Measurements from ENCODE around the gene LINC01488.

Gene LINC01488

GRCh38 chr11:69514771-69515170 lies 33.3 kb downstream of the LINC01488 start:
- Histone ChIP-seq H3K4me2 (ENCODE audit: low read length) (no peak overlapping the region), H3K36me3 (ENCODE audit: control insufficient read depth, low read length) (no peaks in the 10 kb centered on the region)

GRCh38 chr11:69515271-69516245 lies 34.1 kb downstream of the LINC01488 start:
- Histone ChIP-seq H3F3A (ENCODE audit: control insufficient read depth, insufficient read depth) (no peaks in the 10 kb centered on the region), H3K9me3 (ENCODE audit: control insufficient read depth, insufficient read depth, low read length) (no peaks in the 10 kb centered on the region), H3K4me3 (ENCODE audit: low read length) (no peak overlapping the region), H3K4me2 (ENCODE audit: low read length) (no peak overlapping the region), H3K4me1 (ENCODE audit: control insufficient read depth, low read length) (no peaks in the 10 kb centered on the region), H4K20me1 (ENCODE audit: control insufficient read depth, insufficient read depth, low read depth, low read length) (no peaks in the 10 kb centered on the region), H3K9me2 (replicated peaks; ENCODE audit: control insufficient read depth, low read length) (no peaks in the 10 kb centered on the region), H3K27me3 (ENCODE audit: control insufficient read depth, low read length) (no peaks in the 10 kb centered on the region), H3K79me2 (ENCODE audit: control insufficient read depth, low read length) (no peaks in the 10 kb centered on the region), H3K27ac (ENCODE audit: low read depth, low read length) (no peak overlapping the region), H3K36me3 (ENCODE audit: control insufficient read depth, low read length) (no peaks in the 10 kb centered on the region)
- TF ChIP-seq CTCF (IDR thresholded peaks at IDR 0.05; ENCODE audit: low read depth, low read length, poor library complexity, severe bottlenecking) (no peak), EZH2phosphoT487 (IDR thresholded peaks at IDR 0.05; ENCODE audit: borderline replicate concordance, low read length) (no peak)

More at GRCh38 chr11:69514771-69515170, 33.3 kb downstream of the LINC01488 start:
- no peaks in the 10 kb centered on the region for H3K9me2 ChIP-seq (replicated peaks; ENCODE audit: control insufficient read depth, low read length)
- TF ChIP-seq CTCF (IDR thresholded peaks at IDR 0.05; ENCODE audit: low read depth, low read length, poor library complexity, severe bottlenecking), result no peak
- TF ChIP-seq EZH2phosphoT487 (IDR thresholded peaks at IDR 0.05; ENCODE audit: borderline replicate concordance, low read length), result no peak
- H3F3A ChIP-seq (ENCODE audit: control insufficient read depth, insufficient read depth), result no peaks in the 10 kb centered on the region
- H3K4me1 ChIP-seq (ENCODE audit: control insufficient read depth, low read length), result no peaks in the 10 kb centered on the region
- no peaks in the 10 kb centered on the region for H3K9me3 ChIP-seq (ENCODE audit: control insufficient read depth, insufficient read depth, low read length)
- no peaks in the 10 kb centered on the region for H3K27me3 ChIP-seq (ENCODE audit: control insufficient read depth, low read length)
- H3K4me3 ChIP-seq (ENCODE audit: low read length), result no peak overlapping the region
- H3K27ac ChIP-seq (ENCODE audit: low read depth, low read length), result no peak overlapping the region
- H3K79me2 ChIP-seq (ENCODE audit: control insufficient read depth, low read length), result no peaks in the 10 kb centered on the region
- H4K20me1 ChIP-seq (ENCODE audit: control insufficient read depth, insufficient read depth, low read depth, low read length), result no peaks in the 10 kb centered on the region

DNA sequence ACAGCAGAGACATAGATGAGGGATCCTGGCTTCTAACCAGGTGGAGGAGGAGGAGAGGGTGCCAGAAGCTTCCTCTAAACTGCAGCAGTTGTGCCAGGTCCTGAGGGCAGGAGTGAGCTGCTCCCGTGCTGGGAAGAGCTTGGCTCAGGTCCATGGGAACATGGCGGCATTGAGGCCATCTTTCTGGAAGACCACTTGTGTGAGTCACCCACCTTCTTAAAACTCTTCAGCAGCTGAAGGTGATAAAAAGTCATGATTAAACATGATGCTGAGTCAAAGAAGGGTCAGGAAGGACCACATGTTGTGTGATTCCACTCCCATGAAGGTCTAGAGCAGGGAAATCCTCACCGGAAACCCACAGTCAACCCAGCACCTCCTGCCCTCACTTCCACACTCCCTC lies 35.1 kb downstream of the LINC01488 start:
- Histone ChIP-seq H3K4me1 (ENCODE audit: control insufficient read depth, low read length) (no peaks in the 10 kb centered on the region), H3K9me2 (replicated peaks; ENCODE audit: control insufficient read depth, low read length) (no peaks in the 10 kb centered on the region), H3K27me3 (ENCODE audit: control insufficient read depth, low read length) (no peaks in the 10 kb centered on the region), H3K4me3 (ENCODE audit: low read length) (no peak overlapping the region), H3K4me2 (ENCODE audit: low read length) (no peak overlapping the region), H3K27ac (ENCODE audit: low read depth, low read length) (no peak overlapping the region), H4K20me1 (ENCODE audit: control insufficient read depth, insufficient read depth, low read depth, low read length) (no peaks in the 10 kb centered on the region), H3K79me2 (ENCODE audit: control insufficient read depth, low read length) (no peaks in the 10 kb centered on the region), H3K36me3 (ENCODE audit: control insufficient read depth, low read length) (no peaks in the 10 kb centered on the region), H3K9me3 (ENCODE audit: control insufficient read depth, insufficient read depth, low read length) (no peaks in the 10 kb centered on the region), H3F3A (ENCODE audit: control insufficient read depth, insufficient read depth) (no peaks in the 10 kb centered on the region)
- no peak for TF ChIP-seq CTCF (IDR thresholded peaks at IDR 0.05; ENCODE audit: low read depth, low read length, poor library complexity, severe bottlenecking)

Data from DOHH2 (cell line).